Smooth muscle cell (in vitro differentiated cells): ENCODE measurements around the gene LMX1B. TPM values are rescaled to one million over a fixed set of nuclear protein-coding genes. Genes with fewer than 3 reads are reported as not detected.

Experiments
- DNase-seq: peaks from one replicate; lab custom pipeline; 2025; ENCODE audit not compliant: unreplicated experiment; lab: John Stamatoyannopoulos, UW
- H2AFZ ChIP-seq: fragments of 200-600 bp; sonication (generic); 2 replicates; pipeline ENCODE4 v1.6.0; 2016; ENCODE audit warnings: antibody characterized with exemption, low read depth, mild to moderate bottlenecking
- H3F3A ChIP-seq: fragments of 200-600 bp; sonication (generic); 2 replicates; pipeline ENCODE4 v1.6.0; 2017; ENCODE audit warnings: antibody characterized with exemption, low read depth
- H3K27ac ChIP-seq: fragments of 200-600 bp; sonication (generic); 2 replicates; pipeline ENCODE4 v1.5.1; 2016; ENCODE audit warnings: low read depth, mild to moderate bottlenecking
- H3K27me3 ChIP-seq: fragments of 200-600 bp; sonication (generic); 2 replicates; pipeline ENCODE4 v1.6.1; 2016; ENCODE audit warnings: low read depth, mild to moderate bottlenecking
- H3K36me3 ChIP-seq: fragments of 200-600 bp; sonication (generic); 2 replicates; pipeline ENCODE4 v1.5.1; 2016; ENCODE audit warnings: low read depth
- H3K4me1 ChIP-seq: fragments of 200-600 bp; sonication (generic); 2 replicates; pipeline ENCODE4 v1.5.1; 2016; ENCODE audit warnings: low read depth
- H3K4me2 ChIP-seq: fragments of 200-600 bp; sonication (generic); 2 replicates; pipeline ENCODE4 v1.6.0; 2016; ENCODE audit warnings: mild to moderate bottlenecking
- H3K4me3 ChIP-seq: fragments of 200-600 bp; sonication (generic); 2 replicates; pipeline ENCODE4 v1.5.1; 2016; ENCODE audit warnings: mild to moderate bottlenecking
- H3K79me2 ChIP-seq: fragments of 200-600 bp; sonication (generic); 2 replicates; pipeline ENCODE4 v1.6.0; 2016; ENCODE audit warnings: low read depth, mild to moderate bottlenecking
- H3K9ac ChIP-seq: fragments of 200-600 bp; sonication (generic); 2 replicates; pipeline ENCODE4 v1.6.0; 2016; ENCODE audit warnings: low read depth
- H3K9me3 ChIP-seq: fragments of 200-600 bp; sonication (generic); replicated peaks from 2 replicates; pipeline ENCODE4 v1.5.1; 2016; ENCODE audit warnings: low read depth
- H4K20me1 ChIP-seq: fragments of 200-600 bp; sonication (generic); 2 replicates; pipeline ENCODE4 v1.6.0; 2016; ENCODE audit warnings: low read depth
- WGBS: methylation state at CpG from one replicate; pipeline ENCODE4 v1.1.7; 2016; ENCODE audit warnings: low lambda C conversion rate; 5-methylcytosine and 5-hydroxymethylcytosine counted together
- polyA plus RNA-seq: library from polyadenylated mRNA; unstranded; fragments of >200 nt; fragmentation: Nextera tagmentation; extraction: Ambion mirVana; gene quantifications from 2 replicates; pipeline ENCODE4 v1.2.1, GENCODE V29; 2016
- total RNA-seq: library from RNA; depleted of rRNA; stranded (reverse); fragments of >200 nt; gene quantifications from 2 replicates; pipeline ENCODE4 v1.2.3, GENCODE V29; 2014
- TF ChIP-seq, protein P1 (sequence below): fragments of 200-600 bp; sonication (generic); IDR thresholded peaks from 2 replicates; pipeline ENCODE4 v1.5.1; 2017; ENCODE audit warnings: borderline replicate concordance, mild to moderate bottlenecking, antibody characterized with exemption; ENCODE audit not compliant: insufficient read depth, poor library complexity, severe bottlenecking

The LMX1B gene
- total and polyA plus RNA-seq, 2 experiments from 2014 or later: not detected

- Histone ChIP-seq H3K9me3 (no peaks in the 10 kb centered on the region), H2AFZ (no peak overlapping the region), H3K79me2 (no peaks in the 10 kb centered on the region), H4K20me1 (no peaks in the 10 kb centered on the region), H3K4me3 (no peak overlapping the region), H3K9ac (no peak overlapping the region), H3K4me2 (no peak overlapping the region), H3K27ac (peak overlapping the region; percentile 28), H3K4me1 (peaks cover 10% of the 10 kb centered on the region), H3K27me3 (peaks cover 24% of the 10 kb centered on the region), H3K36me3 (no peaks in the 10 kb centered on the region), H3F3A (peaks cover 9% of the 10 kb centered on the region)
- no peak for DNase-seq
- TF ChIP-seq, protein P1, sequence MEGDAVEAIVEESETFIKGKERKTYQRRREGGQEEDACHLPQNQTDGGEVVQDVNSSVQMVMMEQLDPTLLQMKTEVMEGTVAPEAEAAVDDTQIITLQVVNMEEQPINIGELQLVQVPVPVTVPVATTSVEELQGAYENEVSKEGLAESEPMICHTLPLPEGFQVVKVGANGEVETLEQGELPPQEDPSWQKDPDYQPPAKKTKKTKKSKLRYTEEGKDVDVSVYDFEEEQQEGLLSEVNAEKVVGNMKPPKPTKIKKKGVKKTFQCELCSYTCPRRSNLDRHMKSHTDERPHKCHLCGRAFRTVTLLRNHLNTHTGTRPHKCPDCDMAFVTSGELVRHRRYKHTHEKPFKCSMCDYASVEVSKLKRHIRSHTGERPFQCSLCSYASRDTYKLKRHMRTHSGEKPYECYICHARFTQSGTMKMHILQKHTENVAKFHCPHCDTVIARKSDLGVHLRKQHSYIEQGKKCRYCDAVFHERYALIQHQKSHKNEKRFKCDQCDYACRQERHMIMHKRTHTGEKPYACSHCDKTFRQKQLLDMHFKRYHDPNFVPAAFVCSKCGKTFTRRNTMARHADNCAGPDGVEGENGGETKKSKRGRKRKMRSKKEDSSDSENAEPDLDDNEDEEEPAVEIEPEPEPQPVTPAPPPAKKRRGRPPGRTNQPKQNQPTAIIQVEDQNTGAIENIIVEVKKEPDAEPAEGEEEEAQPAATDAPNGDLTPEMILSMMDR: no peak
- WGBS: 4% methylated on average over 6 of the region's 6 CpGs
These were observed 105.9 kb downstream of the LMX1B start for GRCh38 chr9:126719618-126720031.

GRCh38 chr9:126720036-126720435, 106.3 kb downstream of the LMX1B start:
- Histone ChIP-seq H3F3A (peaks cover 9% of the 10 kb centered on the region), H3K4me2 (no peak overlapping the region), H3K9me3 (no peaks in the 10 kb centered on the region), H3K79me2 (no peaks in the 10 kb centered on the region), H2AFZ (no peak overlapping the region), H3K27ac (peak overlapping the region; percentile 28), H3K4me1 (peaks cover 10% of the 10 kb centered on the region), H3K4me3 (no peak overlapping the region), H3K9ac (no peak overlapping the region), H3K27me3 (peaks cover 24% of the 10 kb centered on the region), H3K36me3 (no peaks in the 10 kb centered on the region), H4K20me1 (no peaks in the 10 kb centered on the region)
- TF ChIP-seq, protein P1: no peak
- 78% methylated on average over 5 of the region's 5 CpGs for WGBS
- DNase-seq: no peak

DNA sequence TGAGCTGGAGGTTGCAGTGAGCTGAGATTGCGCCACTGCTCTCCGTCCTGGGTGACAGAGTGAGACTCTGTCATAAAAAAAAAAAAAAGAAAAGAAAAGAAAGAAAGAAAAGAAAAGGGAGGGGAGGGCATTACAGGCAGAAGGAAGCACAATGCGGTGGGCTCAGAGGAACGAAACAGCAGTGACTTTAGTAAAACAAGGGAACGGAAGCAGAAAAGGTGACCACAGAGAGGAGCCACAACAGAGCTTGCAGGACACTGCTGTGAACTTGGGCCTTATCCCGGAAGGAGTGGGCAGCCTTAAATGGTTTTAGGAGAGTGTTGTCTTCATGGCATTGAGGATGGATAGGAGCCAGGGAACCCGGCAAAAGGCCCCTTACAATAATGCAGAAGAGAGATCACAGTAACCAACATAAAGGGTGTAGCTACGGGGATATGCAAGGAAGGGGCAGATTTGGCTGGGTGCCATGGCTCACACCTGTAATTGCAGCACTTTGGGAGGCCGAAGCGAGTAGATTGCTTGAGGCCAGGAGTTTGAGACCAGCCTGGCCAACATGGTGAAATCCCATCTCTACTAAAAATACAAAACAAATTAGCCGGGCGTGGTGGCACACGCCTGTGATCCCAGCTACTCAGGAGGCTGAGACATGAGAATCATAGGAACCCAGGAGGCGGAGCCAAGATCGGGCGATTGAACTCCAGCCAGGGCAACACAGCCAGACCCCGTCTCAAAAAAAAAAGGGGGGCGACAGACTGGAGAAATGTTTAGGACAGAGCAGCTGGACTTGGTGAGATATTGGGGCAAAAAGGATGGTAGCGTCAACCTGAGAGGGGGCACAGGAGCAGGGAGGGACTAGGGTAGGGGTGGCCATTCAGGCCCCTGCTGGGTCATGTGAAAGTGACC, 107.2 kb downstream of the LMX1B start:
- H3K79me2 ChIP-seq: no peaks in the 10 kb centered on the region
- no peak overlapping the region for H3K9ac ChIP-seq
- WGBS: 91% methylated on average over 19 of the region's 19 CpGs
- H3K36me3 ChIP-seq: no peaks in the 10 kb centered on the region
- H3K9me3 ChIP-seq: no peaks in the 10 kb centered on the region
- DNase-seq: no peak
- no peak overlapping the region for H3K4me3 ChIP-seq
- H2AFZ ChIP-seq: no peak overlapping the region
- TF ChIP-seq, protein P1: no peak
- H3K4me1 ChIP-seq: peaks cover 10% of the 10 kb centered on the region
- H4K20me1 ChIP-seq: no peaks in the 10 kb centered on the region
- no peak overlapping the region for H3K27ac ChIP-seq
- no peak overlapping the region for H3K4me2 ChIP-seq
- H3F3A ChIP-seq: peaks cover 9% of the 10 kb centered on the region
- peaks cover 26% of the 10 kb centered on the region for H3K27me3 ChIP-seq
